Stimulated activated naive CD8-positive, alpha-beta T cell treated with anti-CD3 and anti-CD28 coated beads, Interleukin-15, Interleukin-2, amounts not matched to agents 100 ng/mL and 50 ng/mL, for 24 hours (primary cell): Measurements from ENCODE around the gene CEP112.
"Not testable (repeated sequence)": the region's sequence is repeated elsewhere in the genome, so short reads cannot be mapped to it uniquely, and the experiment has no call there.

Source experiments
- H3K27ac Mint-ChIP-seq: one replicate; pipeline ENCODE4 v1.8.0; 2021; ENCODE audit warnings: mild to moderate bottlenecking, mixed read lengths
- H3K27me3 Mint-ChIP-seq: one replicate; pipeline ENCODE4 v1.8.0; 2021; ENCODE audit warnings: mixed read lengths
- H3K36me3 Mint-ChIP-seq: one replicate; pipeline ENCODE4 v1.8.0; 2021; ENCODE audit warnings: low read depth, mixed read lengths
- H3K4me1 Mint-ChIP-seq: one replicate; pipeline ENCODE4 v1.8.0; 2021; ENCODE audit warnings: low read depth, mixed read lengths
- H3K4me3 Mint-ChIP-seq: one replicate; pipeline ENCODE4 v1.8.0; 2021; ENCODE audit warnings: mild to moderate bottlenecking, mixed read lengths
- H3K9me3 Mint-ChIP-seq: one replicate; pipeline ENCODE4 v1.8.0; 2021; ENCODE audit warnings: mixed read lengths

Gene CEP112

GRCh38 chr17:65868881-65869280 lies 323.1 kb downstream of the CEP112 start:
- Mint-ChIP-seq H3K27me3 (peaks cover 4% of the 10 kb centered on the region), H3K36me3 (no peaks in the 10 kb centered on the region), H3K4me3 (no peak overlapping the region), H3K9me3 (no peaks in the 10 kb centered on the region), H3K27ac (no peak overlapping the region), H3K4me1 (no peaks in the 10 kb centered on the region)

GRCh38 chr17:65867014-65867413 lies 324.9 kb downstream of the CEP112 start:
- Mint-ChIP-seq H3K9me3 (no peaks in the 10 kb centered on the region), H3K27ac (no peak overlapping the region), H3K27me3 (no peaks in the 10 kb centered on the region), H3K4me1 (no peaks in the 10 kb centered on the region), H3K36me3 (no peaks in the 10 kb centered on the region), H3K4me3 (no peak overlapping the region)

- H3K9me3 Mint-ChIP-seq, result no peaks in the 10 kb centered on the region
- H3K4me1 Mint-ChIP-seq, result no peaks in the 10 kb centered on the region
- no peak overlapping the region for H3K4me3 Mint-ChIP-seq
- no peaks in the 10 kb centered on the region for H3K36me3 Mint-ChIP-seq
- H3K27me3 Mint-ChIP-seq, result no peaks in the 10 kb centered on the region
- no peak overlapping the region for H3K27ac Mint-ChIP-seq
Measured at GRCh38 chr17:65865715-65866425, 326.1 kb downstream of the CEP112 start.

- no peaks in the 10 kb centered on the region for H3K27me3 Mint-ChIP-seq
- no peaks in the 10 kb centered on the region for H3K36me3 Mint-ChIP-seq
- H3K27ac Mint-ChIP-seq, result no peak overlapping the region
- H3K4me3 Mint-ChIP-seq, result no peak overlapping the region
- H3K9me3 Mint-ChIP-seq, result no peaks in the 10 kb centered on the region
- no peaks in the 10 kb centered on the region for H3K4me1 Mint-ChIP-seq
Measured at GRCh38 chr17:65864394-65864793, 327.5 kb downstream of the CEP112 start.

GRCh38 chr17:65857718-65858117 lies 334.2 kb downstream of the CEP112 start:
- no peaks in the 10 kb centered on the region for H3K4me1 Mint-ChIP-seq
- H3K27ac Mint-ChIP-seq, result no peak overlapping the region
- no peak overlapping the region for H3K4me3 Mint-ChIP-seq
- H3K36me3 Mint-ChIP-seq, result no peaks in the 10 kb centered on the region
- no peaks in the 10 kb centered on the region for H3K27me3 Mint-ChIP-seq
- no peaks in the 10 kb centered on the region for H3K9me3 Mint-ChIP-seq

- Mint-ChIP-seq H3K36me3 (no peaks in the 10 kb centered on the region), H3K27ac (no peak overlapping the region), H3K4me1 (no peaks in the 10 kb centered on the region), H3K4me3 (no peak overlapping the region), H3K27me3 (no peaks in the 10 kb centered on the region), H3K9me3 (no peaks in the 10 kb centered on the region)
Measured at GRCh38 chr17:65856865-65857264, 335.1 kb downstream of the CEP112 start.

- H3K4me1 Mint-ChIP-seq, result no peaks in the 10 kb centered on the region
- no peaks in the 10 kb centered on the region for H3K9me3 Mint-ChIP-seq
- H3K27me3 Mint-ChIP-seq, result no peaks in the 10 kb centered on the region
- H3K27ac Mint-ChIP-seq, result no peak overlapping the region
- H3K4me3 Mint-ChIP-seq, result no peak overlapping the region
- H3K36me3 Mint-ChIP-seq, result no peaks in the 10 kb centered on the region
Measured at GRCh38 chr17:65855675-65856074, 336.3 kb downstream of the CEP112 start.

GRCh38 chr17:65855245-65855644 lies 336.7 kb downstream of the CEP112 start:
- H3K4me3 Mint-ChIP-seq, result no peak overlapping the region
- H3K9me3 Mint-ChIP-seq, result no peaks in the 10 kb centered on the region
- no peak overlapping the region for H3K27ac Mint-ChIP-seq
- no peaks in the 10 kb centered on the region for H3K27me3 Mint-ChIP-seq
- H3K36me3 Mint-ChIP-seq, result no peaks in the 10 kb centered on the region
- H3K4me1 Mint-ChIP-seq, result no peaks in the 10 kb centered on the region

- H3K27ac Mint-ChIP-seq, result no peak overlapping the region
- H3K27me3 Mint-ChIP-seq, result no peaks in the 10 kb centered on the region
- no peaks in the 10 kb centered on the region for H3K36me3 Mint-ChIP-seq
- no peak overlapping the region for H3K4me3 Mint-ChIP-seq
- no peaks in the 10 kb centered on the region for H3K4me1 Mint-ChIP-seq
- H3K9me3 Mint-ChIP-seq, result no peaks in the 10 kb centered on the region
Measured at GRCh38 chr17:65853816-65854215, 338.1 kb downstream of the CEP112 start.

- Mint-ChIP-seq H3K4me1 (no peaks in the 10 kb centered on the region), H3K36me3 (no peaks in the 10 kb centered on the region), H3K27me3 (no peaks in the 10 kb centered on the region), H3K27ac (no peak overlapping the region), H3K4me3 (no peak overlapping the region), H3K9me3 (no peaks in the 10 kb centered on the region)
Measured at GRCh38 chr17:65852911-65853310, 339.0 kb downstream of the CEP112 start.

GRCh38 chr17:65851965-65852736 lies 339.8 kb downstream of the CEP112 start:
- Mint-ChIP-seq H3K27me3 (no peaks in the 10 kb centered on the region), H3K9me3 (no peaks in the 10 kb centered on the region), H3K36me3 (no peaks in the 10 kb centered on the region), H3K4me1 (no peaks in the 10 kb centered on the region), H3K4me3 (no peak overlapping the region), H3K27ac (no peak overlapping the region)

- Mint-ChIP-seq H3K27ac (no peak overlapping the region), H3K4me1 (no peaks in the 10 kb centered on the region), H3K27me3 (no peaks in the 10 kb centered on the region), H3K4me3 (no peak overlapping the region), H3K9me3 (no peaks in the 10 kb centered on the region), H3K36me3 (no peaks in the 10 kb centered on the region)
Measured at GRCh38 chr17:65850486-65850885, 341.4 kb downstream of the CEP112 start.

- Mint-ChIP-seq H3K9me3 (no peaks in the 10 kb centered on the region), H3K4me3 (no peak overlapping the region), H3K36me3 (no peaks in the 10 kb centered on the region), H3K27ac (no peak overlapping the region), H3K27me3 (no peaks in the 10 kb centered on the region), H3K4me1 (no peaks in the 10 kb centered on the region)
Measured at GRCh38 chr17:65848751-65849150, 343.2 kb downstream of the CEP112 start.

- H3K27ac Mint-ChIP-seq, result no peak overlapping the region
- H3K27me3 Mint-ChIP-seq, result no peaks in the 10 kb centered on the region
- no peaks in the 10 kb centered on the region for H3K36me3 Mint-ChIP-seq
- H3K4me3 Mint-ChIP-seq, result no peak overlapping the region
- peaks cover 9% of the 10 kb centered on the region for H3K9me3 Mint-ChIP-seq
- no peaks in the 10 kb centered on the region for H3K4me1 Mint-ChIP-seq
Measured at GRCh38 chr17:65841089-65841488, 350.8 kb downstream of the CEP112 start.

GRCh38 chr17:65837232-65837631 lies 354.7 kb downstream of the CEP112 start:
- H3K4me1 Mint-ChIP-seq, H3K4me3 Mint-ChIP-seq, H3K27me3 Mint-ChIP-seq, H3K36me3 Mint-ChIP-seq, H3K27ac Mint-ChIP-seq: not testable (repeated sequence)
- H3K9me3 Mint-ChIP-seq, result peaks cover 27% of the 10 kb centered on the region

- H3K36me3 Mint-ChIP-seq, result peaks cover 10% of the 10 kb centered on the region
- no peak overlapping the region for H3K27ac Mint-ChIP-seq
- H3K9me3 Mint-ChIP-seq, result peaks cover 34% of the 10 kb centered on the region
- H3K4me3 Mint-ChIP-seq, result no peak overlapping the region
- no peaks in the 10 kb centered on the region for H3K27me3 Mint-ChIP-seq
- H3K4me1 Mint-ChIP-seq, result no peaks in the 10 kb centered on the region
Measured at GRCh38 chr17:65833214-65833613, 358.7 kb downstream of the CEP112 start.
